ENCODE results near the gene ADCY6.

Gene ADCY6

DNA sequence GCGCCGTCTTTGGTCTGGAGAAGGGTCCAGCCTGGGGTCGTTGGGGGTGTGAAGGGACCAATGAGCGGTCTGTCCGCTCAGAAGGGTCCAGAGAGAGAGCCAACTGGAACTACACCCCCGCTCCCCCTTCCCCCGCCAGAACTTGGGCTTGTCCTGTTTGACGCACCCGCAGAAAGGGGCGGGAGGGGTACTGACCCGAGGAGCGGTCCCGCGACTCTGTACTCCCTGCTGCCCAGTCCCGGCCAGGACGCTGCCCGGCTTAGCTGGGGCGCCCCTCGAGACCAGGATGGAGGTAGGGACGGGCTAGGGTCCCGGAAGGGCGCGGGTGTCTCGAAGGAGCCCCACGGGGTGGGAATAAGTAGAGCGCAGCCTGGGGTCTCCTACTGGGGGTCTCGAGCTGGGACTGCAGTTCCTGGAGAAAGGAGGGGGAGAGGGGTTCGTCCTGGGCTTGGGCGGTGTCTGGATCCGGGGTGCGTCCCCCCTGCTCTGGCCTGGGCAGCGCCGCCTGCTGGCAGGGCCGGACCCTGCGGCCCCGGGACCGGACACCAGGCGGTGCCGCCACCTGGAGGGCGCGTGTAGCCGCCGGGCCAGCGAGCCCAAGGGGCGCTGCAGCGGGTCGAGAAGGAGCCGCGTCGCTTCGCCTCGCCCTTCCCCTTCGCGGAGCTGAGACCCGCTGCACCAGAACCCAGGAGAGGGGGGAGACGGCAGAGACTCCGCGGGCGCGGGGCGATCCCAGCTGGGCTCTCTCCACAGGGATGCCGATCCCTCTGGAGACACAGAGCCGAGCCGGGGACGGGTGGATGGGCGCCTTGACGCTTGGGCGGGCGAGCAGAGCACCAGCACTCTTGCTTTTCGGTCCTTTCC lies 25.6 kb upstream of the ADCY6 start:
- Histone ChIP-seq H3K9ac (ENCODE audit: low read depth, low read length) (peak overlapping the region; percentile 81), H3K79me2 (ENCODE audit: insufficient read depth, low read length) (peaks cover 22% of the 10 kb centered on the region), H4K20me1 (ENCODE audit: insufficient read depth, low read length) (peaks cover 5% of the 10 kb centered on the region; the same call in 1 of the 2 replicates), H3K4me3 (ENCODE audit: low read depth in 1 of 2, low read length in 2 of 2) (peak overlapping the region; percentile 77 to 91), H3K4me2 (ENCODE audit: insufficient read depth, low read length) (peak overlapping the region; percentile 84), H3K27me3 (ENCODE audit: insufficient read depth, low read length, poor library complexity) (no peaks in the 10 kb centered on the region), H3K4me1 (ENCODE audit: insufficient read depth, low read length) (peaks cover 48% of the 10 kb centered on the region), H2AFZ (ENCODE audit: low read depth, low read length) (peak overlapping the region; percentile 100), H3K36me3 (ENCODE audit: insufficient read depth, low read length) (no peaks in the 10 kb centered on the region), H3K9me3 (ENCODE audit: insufficient read depth, low read length, severe bottlenecking) (no peaks in the 10 kb centered on the region), H3K27ac (ENCODE audit: low read length) (peak overlapping the region; percentile 97)
- TF ChIP-seq CTCF (IDR thresholded peaks at IDR 0.05; ENCODE audit: borderline replicate concordance, extremely low read depth, low read length, poor library complexity, severe bottlenecking) (peak; percentile 89), EZH2 (IDR thresholded peaks at IDR 0.05; ENCODE audit: borderline replicate concordance, low read depth, low read length, severe bottlenecking) (no peak)
- peak; percentile 39 for ATAC-seq (ENCODE audit: insufficient read depth, low read depth)
- DNase-seq, result peak; percentile 69

GRCh38 chr12:48813465-48814261 lies 24.8 kb upstream of the ADCY6 start:
- H3K4me2 ChIP-seq (ENCODE audit: insufficient read depth, low read length), result peak overlapping the region; percentile 84
- DNase-seq (no peak), ATAC-seq (ENCODE audit: insufficient read depth, low read depth) (no peak)
- no peaks in the 10 kb centered on the region for H3K9me3 ChIP-seq (ENCODE audit: insufficient read depth, low read length, severe bottlenecking)
- no peak overlapping the region for H3K27ac ChIP-seq (ENCODE audit: low read length)
- no peaks in the 10 kb centered on the region for H3K27me3 ChIP-seq (ENCODE audit: insufficient read depth, low read length, poor library complexity)
- H3K79me2 ChIP-seq (ENCODE audit: insufficient read depth, low read length), result peaks cover 22% of the 10 kb centered on the region
- H3K9ac ChIP-seq (ENCODE audit: low read depth, low read length), result peak overlapping the region; percentile 81; the same call in 1 of the 2 replicates
- H2AFZ ChIP-seq (ENCODE audit: low read depth, low read length), result peak overlapping the region; percentile 100; the same call in 1 of the 2 replicates
- peaks cover 40% of the 10 kb centered on the region for H3K4me1 ChIP-seq (ENCODE audit: insufficient read depth, low read length)
- no peak for TF ChIP-seq CTCF (IDR thresholded peaks at IDR 0.05; ENCODE audit: borderline replicate concordance, extremely low read depth, low read length, poor library complexity, severe bottlenecking)
- TF ChIP-seq EZH2 (IDR thresholded peaks at IDR 0.05; ENCODE audit: borderline replicate concordance, low read depth, low read length, severe bottlenecking), result no peak
- H4K20me1 ChIP-seq (ENCODE audit: insufficient read depth, low read length), result no peaks in the 10 kb centered on the region
- peak overlapping the region in 1 of 2 experiments; percentile 91; a peak in 1 of 4 replicates for H3K4me3 ChIP-seq (ENCODE audit: low read depth in 1 of 2, low read length in 2 of 2)
- no peaks in the 10 kb centered on the region for H3K36me3 ChIP-seq (ENCODE audit: insufficient read depth, low read length)

DNA sequence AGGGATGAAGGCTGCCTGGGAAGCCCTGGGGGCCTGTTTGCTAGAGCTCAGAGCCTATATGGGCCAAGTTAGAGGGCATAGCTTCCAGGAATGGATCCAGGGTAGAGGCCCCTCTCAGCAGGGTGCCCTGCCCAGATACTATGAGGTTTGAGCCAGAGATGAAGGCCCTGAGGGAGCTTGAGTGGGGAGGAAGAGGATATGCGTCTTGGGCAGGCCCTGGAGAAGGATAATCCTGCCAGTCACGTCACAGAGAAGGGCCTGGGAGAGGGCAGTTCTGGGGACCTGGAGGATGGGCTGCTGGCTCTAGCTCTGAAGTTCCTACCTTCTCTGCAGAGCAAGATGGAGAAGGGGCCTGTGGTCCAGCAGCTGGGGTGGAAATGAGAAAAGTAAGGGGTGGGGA lies 23.5 kb upstream of the ADCY6 start:
- ATAC-seq (ENCODE audit: insufficient read depth, low read depth) (no peak), DNase-seq (no peak)
- no peak overlapping the region for H3K4me2 ChIP-seq (ENCODE audit: insufficient read depth, low read length)
- H3K27ac ChIP-seq (ENCODE audit: low read length), result no peak overlapping the region
- H3K4me1 ChIP-seq (ENCODE audit: insufficient read depth, low read length), result peaks cover 33% of the 10 kb centered on the region
- no peaks in the 10 kb centered on the region for H3K27me3 ChIP-seq (ENCODE audit: insufficient read depth, low read length, poor library complexity)
- H3K9ac ChIP-seq (ENCODE audit: low read depth, low read length), result no peak overlapping the region
- H4K20me1 ChIP-seq (ENCODE audit: insufficient read depth, low read length), result no peaks in the 10 kb centered on the region
- no peaks in the 10 kb centered on the region for H3K36me3 ChIP-seq (ENCODE audit: insufficient read depth, low read length)
- peaks cover 17% of the 10 kb centered on the region for H3K79me2 ChIP-seq (ENCODE audit: insufficient read depth, low read length)
- H3K4me3 ChIP-seq (ENCODE audit: low read depth in 1 of 2, low read length in 2 of 2), result no peak overlapping the region
- H2AFZ ChIP-seq (ENCODE audit: low read depth, low read length), result no peak overlapping the region
- H3K9me3 ChIP-seq (ENCODE audit: insufficient read depth, low read length, severe bottlenecking), result no peaks in the 10 kb centered on the region
- TF ChIP-seq EZH2 (IDR thresholded peaks at IDR 0.05; ENCODE audit: borderline replicate concordance, low read depth, low read length, severe bottlenecking) (no peak), CTCF (IDR thresholded peaks at IDR 0.05; ENCODE audit: borderline replicate concordance, extremely low read depth, low read length, poor library complexity, severe bottlenecking) (no peak)

All from DND-41 (cell line).